AG04450 (cell line): ENCODE data around the gene CDH4. TPM values are rescaled to one million over a fixed set of nuclear protein-coding genes. Genes with fewer than 3 reads are reported as not detected.
"Not testable (repeated sequence)": the region's sequence is repeated elsewhere in the genome, so short reads cannot be mapped to it uniquely, and the experiment has no call there.

ENCODE experiments used
- CTCF ChIA-PET: fragments of 300-600, 350-600 bp; formaldehyde crosslinking; extraction: SDS; loops from one replicate; lab custom pipeline; 2022; ENCODE audit warnings: antibody characterized with exemption, inconsistent platforms; lab: Charles Lee
- POLR2A ChIA-PET: fragments of 350-600 bp; formaldehyde crosslinking; extraction: SDS; loops from one replicate; lab custom pipeline; 2021; ENCODE audit warnings: antibody characterized with exemption, inconsistent platforms; lab: Yijun Ruan, JAX
- DNase-seq: peaks from one replicate; pipeline ENCODE4 v3.0.0-alpha.2; 2011; ENCODE audit warnings: low read depth, low spot score
- H3K27ac ChIP-seq: one replicate; pipeline ENCODE4 v1.5.1; 2012; ENCODE audit warnings: low read depth, low read length, control low read depth
- H3K27me3 ChIP-seq: one replicate; pipeline ENCODE4 v1.6.0; 2012; ENCODE audit warnings: low read length; ENCODE audit not compliant: control insufficient read depth, insufficient read depth
- H3K4me3 ChIP-seq: 2 replicates; pipeline ENCODE4 v1.5.1; 2011; ENCODE audit warnings: mild to moderate bottlenecking, low read depth, low read length, control low read depth
- H3K9me3 ChIP-seq: 2 replicates; pipeline ENCODE4 v1.5.1; 2012; ENCODE audit warnings: low read length; ENCODE audit not compliant: control insufficient read depth, insufficient read depth
- CTCF ChIP-seq: IDR thresholded peaks from 2 replicates; pipeline ENCODE4 v1.5.1; 2011; ENCODE audit warnings: low read depth, low read length, control low read depth, inconsistent platforms
- polyA plus RNA-seq: library from polyadenylated mRNA; depleted of rRNA; stranded (reverse); fragments of >200 nt; gene quantifications from 2 replicates; pipeline ENCODE4 v1.2.3, GENCODE V29; 2011

The CDH4 gene
- polyA plus RNA-seq, 1 experiment: 1.6 TPM

GRCh38 chr20:61942526-61942925 is 690.5 kb downstream of the CDH4 start:
- DNase-seq: no peak
- Histone ChIP-seq H3K4me3 (no peak overlapping the region), H3K27me3 (no peaks in the 10 kb centered on the region), H3K9me3 (peaks cover 7% of the 10 kb centered on the region; the same call in 1 of the 2 replicates), H3K27ac (no peak overlapping the region)
- ChIA-PET CTCF (no interaction called here), POLR2A (no interaction called here)
- no peak for TF ChIP-seq CTCF

- H3K9me3 ChIP-seq, H3K4me3 ChIP-seq, H3K27me3 ChIP-seq, DNase-seq, POLR2A ChIA-PET, H3K27ac ChIP-seq, CTCF ChIA-PET: not testable (repeated sequence)
These were observed 692.9 kb downstream of the CDH4 start for GRCh38 chr20:61944967-61945366.

GRCh38 chr20:61945495-61945894 is 693.4 kb downstream of the CDH4 start:
- H3K27me3 ChIP-seq, H3K4me3 ChIP-seq, H3K27ac ChIP-seq, CTCF ChIA-PET, POLR2A ChIA-PET, DNase-seq, H3K9me3 ChIP-seq: not testable (repeated sequence)

GRCh38 chr20:61948056-61948455 is 696.0 kb downstream of the CDH4 start:
- POLR2A ChIA-PET, DNase-seq, H3K9me3 ChIP-seq, CTCF ChIA-PET, H3K4me3 ChIP-seq, H3K27me3 ChIP-seq, H3K27ac ChIP-seq: not testable (repeated sequence)

- DNase-seq: no peak
- ChIA-PET CTCF (no interaction called here), POLR2A (no interaction called here)
- no peaks in the 10 kb centered on the region; the same call in 1 of the 2 replicates for H3K9me3 ChIP-seq
- H3K27me3 ChIP-seq: peaks cover 4% of the 10 kb centered on the region
- no peak for TF ChIP-seq CTCF
- no peak overlapping the region for H3K27ac ChIP-seq
- no peak overlapping the region for H3K4me3 ChIP-seq
These were observed 696.7 kb downstream of the CDH4 start for GRCh38 chr20:61948586-61949362.

- ChIA-PET CTCF (no interaction called here), POLR2A (no interaction called here)
- Histone ChIP-seq H3K27me3 (peaks cover 4% of the 10 kb centered on the region), H3K9me3 (no peaks in the 10 kb centered on the region; the same call in 1 of the 2 replicates), H3K27ac (no peak overlapping the region), H3K4me3 (no peak overlapping the region)
- no peak for DNase-seq
- TF ChIP-seq CTCF: no peak
These were observed 697.3 kb downstream of the CDH4 start for GRCh38 chr20:61949363-61949713.
